ENCODE data around the gene XRCC4.

The XRCC4 gene

GRCh38 chr5:83362526-83362925, 285.2 kb downstream of the XRCC4 start:
- Histone ChIP-seq H3K36me3 (ENCODE audit: insufficient read depth, low read length) (no peaks in the 10 kb centered on the region), H3K4me3 (ENCODE audit: low read depth, low read length) (no peak overlapping the region), H3K27ac (ENCODE audit: low read depth, low read length) (no peak overlapping the region)

GRCh38 chr5:83363111-83363885, 286.0 kb downstream of the XRCC4 start:
- Histone ChIP-seq H3K27me3 (ENCODE audit: insufficient read depth, low read length) (no peaks in the 10 kb centered on the region), H3K27ac (ENCODE audit: low read depth, low read length) (no peak overlapping the region), H3K4me1 (ENCODE audit: control insufficient read depth, insufficient read depth, low read length, unreplicated experiment) (peaks cover 5% of the 10 kb centered on the region), H2AFZ (ENCODE audit: low read length, unreplicated experiment) (no peak overlapping the region), H3K36me3 (ENCODE audit: insufficient read depth, low read length) (no peaks in the 10 kb centered on the region), H3K79me2 (ENCODE audit: control insufficient read depth, insufficient read depth, low read length, unreplicated experiment) (no peaks in the 10 kb centered on the region), H3K4me3 (ENCODE audit: low read depth, low read length) (no peak overlapping the region)

More at GRCh38 chr5:83362526-83362925, 285.2 kb downstream of the XRCC4 start:
- H3K79me2 ChIP-seq (ENCODE audit: control insufficient read depth, insufficient read depth, low read length, unreplicated experiment), result no peaks in the 10 kb centered on the region
- no peak overlapping the region for H2AFZ ChIP-seq (ENCODE audit: low read length, unreplicated experiment)
- no peaks in the 10 kb centered on the region for H3K4me1 ChIP-seq (ENCODE audit: control insufficient read depth, insufficient read depth, low read length, unreplicated experiment)
- no peaks in the 10 kb centered on the region for H3K27me3 ChIP-seq (ENCODE audit: insufficient read depth, low read length)

- Histone ChIP-seq H3K4me3 (ENCODE audit: low read depth, low read length) (no peak overlapping the region), H3K27me3 (ENCODE audit: insufficient read depth, low read length) (no peaks in the 10 kb centered on the region), H3K79me2 (ENCODE audit: control insufficient read depth, insufficient read depth, low read length, unreplicated experiment) (no peaks in the 10 kb centered on the region), H3K36me3 (ENCODE audit: insufficient read depth, low read length) (no peaks in the 10 kb centered on the region), H3K4me1 (ENCODE audit: control insufficient read depth, insufficient read depth, low read length, unreplicated experiment) (peaks cover 8% of the 10 kb centered on the region), H3K27ac (ENCODE audit: low read depth, low read length) (no peak overlapping the region), H2AFZ (ENCODE audit: low read length, unreplicated experiment) (no peak overlapping the region)
These were observed 286.5 kb downstream of the XRCC4 start for GRCh38 chr5:83363886-83364275.

- Histone ChIP-seq H3K27ac (ENCODE audit: low read depth, low read length) (no peak overlapping the region), H3K27me3 (ENCODE audit: insufficient read depth, low read length) (no peaks in the 10 kb centered on the region), H3K36me3 (ENCODE audit: insufficient read depth, low read length) (no peaks in the 10 kb centered on the region), H2AFZ (ENCODE audit: low read length, unreplicated experiment) (no peak overlapping the region), H3K4me3 (ENCODE audit: low read depth, low read length) (no peak overlapping the region), H3K79me2 (ENCODE audit: control insufficient read depth, insufficient read depth, low read length, unreplicated experiment) (no peaks in the 10 kb centered on the region), H3K4me1 (ENCODE audit: control insufficient read depth, insufficient read depth, low read length, unreplicated experiment) (peaks cover 8% of the 10 kb centered on the region)
These were observed 287.3 kb downstream of the XRCC4 start for GRCh38 chr5:83364312-83365299.

GRCh38 chr5:83368319-83368718, 291.0 kb downstream of the XRCC4 start:
- no peak overlapping the region for H3K4me3 ChIP-seq (ENCODE audit: low read depth, low read length)
- H2AFZ ChIP-seq (ENCODE audit: low read length, unreplicated experiment), result peak overlapping the region; percentile 6

GRCh38 chr5:83368835-83369234, 291.5 kb downstream of the XRCC4 start:
- Histone ChIP-seq H3K27ac (ENCODE audit: low read depth, low read length) (peak overlapping the region; percentile 27; the same call in 1 of the 2 replicates), H3K79me2 (ENCODE audit: control insufficient read depth, insufficient read depth, low read length, unreplicated experiment) (no peaks in the 10 kb centered on the region), H3K4me3 (ENCODE audit: low read depth, low read length) (no peak overlapping the region), H3K36me3 (ENCODE audit: insufficient read depth, low read length) (no peaks in the 10 kb centered on the region), H2AFZ (ENCODE audit: low read length, unreplicated experiment) (peak overlapping the region; percentile 6), H3K4me1 (ENCODE audit: control insufficient read depth, insufficient read depth, low read length, unreplicated experiment) (peaks cover 8% of the 10 kb centered on the region), H3K27me3 (ENCODE audit: insufficient read depth, low read length) (no peaks in the 10 kb centered on the region)

More at GRCh38 chr5:83368319-83368718, 291.0 kb downstream of the XRCC4 start:
- no peaks in the 10 kb centered on the region for H3K27me3 ChIP-seq (ENCODE audit: insufficient read depth, low read length)
- no peaks in the 10 kb centered on the region for H3K36me3 ChIP-seq (ENCODE audit: insufficient read depth, low read length)
- peak overlapping the region; percentile 27; the same call in 1 of the 2 replicates for H3K27ac ChIP-seq (ENCODE audit: low read depth, low read length)
- peaks cover 8% of the 10 kb centered on the region for H3K4me1 ChIP-seq (ENCODE audit: control insufficient read depth, insufficient read depth, low read length, unreplicated experiment)
- no peaks in the 10 kb centered on the region for H3K79me2 ChIP-seq (ENCODE audit: control insufficient read depth, insufficient read depth, low read length, unreplicated experiment)

GRCh38 chr5:83370957-83371356, 293.6 kb downstream of the XRCC4 start:
- H3K4me3 ChIP-seq (ENCODE audit: low read depth, low read length), result no peak overlapping the region
- no peaks in the 10 kb centered on the region for H3K79me2 ChIP-seq (ENCODE audit: control insufficient read depth, insufficient read depth, low read length, unreplicated experiment)
- H3K4me1 ChIP-seq (ENCODE audit: control insufficient read depth, insufficient read depth, low read length, unreplicated experiment), result peaks cover 22% of the 10 kb centered on the region
- no peak overlapping the region for H2AFZ ChIP-seq (ENCODE audit: low read length, unreplicated experiment)
- H3K36me3 ChIP-seq (ENCODE audit: insufficient read depth, low read length), result no peaks in the 10 kb centered on the region
- H3K27ac ChIP-seq (ENCODE audit: low read depth, low read length), result no peak overlapping the region
- H3K27me3 ChIP-seq (ENCODE audit: insufficient read depth, low read length), result no peaks in the 10 kb centered on the region

GRCh38 chr5:83371726-83372125, 294.4 kb downstream of the XRCC4 start:
- H2AFZ ChIP-seq (ENCODE audit: low read length, unreplicated experiment), result no peak overlapping the region
- peaks cover 29% of the 10 kb centered on the region for H3K4me1 ChIP-seq (ENCODE audit: control insufficient read depth, insufficient read depth, low read length, unreplicated experiment)
- no peaks in the 10 kb centered on the region for H3K27me3 ChIP-seq (ENCODE audit: insufficient read depth, low read length)
- H3K36me3 ChIP-seq (ENCODE audit: insufficient read depth, low read length), result no peaks in the 10 kb centered on the region
- no peaks in the 10 kb centered on the region for H3K79me2 ChIP-seq (ENCODE audit: control insufficient read depth, insufficient read depth, low read length, unreplicated experiment)
- no peak overlapping the region for H3K27ac ChIP-seq (ENCODE audit: low read depth, low read length)
- no peak overlapping the region for H3K4me3 ChIP-seq (ENCODE audit: low read depth, low read length)

- H2AFZ ChIP-seq (ENCODE audit: low read length, unreplicated experiment), result peak overlapping the region; percentile 64
- H3K4me1 ChIP-seq (ENCODE audit: control insufficient read depth, insufficient read depth, low read length, unreplicated experiment), result peaks cover 33% of the 10 kb centered on the region
- H3K27me3 ChIP-seq (ENCODE audit: insufficient read depth, low read length), result no peaks in the 10 kb centered on the region
- H3K36me3 ChIP-seq (ENCODE audit: insufficient read depth, low read length), result no peaks in the 10 kb centered on the region
- peak overlapping the region; percentile 68 for H3K27ac ChIP-seq (ENCODE audit: low read depth, low read length)
- H3K79me2 ChIP-seq (ENCODE audit: control insufficient read depth, insufficient read depth, low read length, unreplicated experiment), result no peaks in the 10 kb centered on the region
- H3K4me3 ChIP-seq (ENCODE audit: low read depth, low read length), result no peak overlapping the region
These were observed 297.2 kb downstream of the XRCC4 start for GRCh38 chr5:83374547-83374946.

- Histone ChIP-seq H3K79me2 (ENCODE audit: control insufficient read depth, insufficient read depth, low read length, unreplicated experiment) (no peaks in the 10 kb centered on the region), H2AFZ (ENCODE audit: low read length, unreplicated experiment) (peak overlapping the region; percentile 64), H3K27me3 (ENCODE audit: insufficient read depth, low read length) (no peaks in the 10 kb centered on the region), H3K36me3 (ENCODE audit: insufficient read depth, low read length) (no peaks in the 10 kb centered on the region), H3K27ac (ENCODE audit: low read depth, low read length) (peak overlapping the region; percentile 68), H3K4me1 (ENCODE audit: control insufficient read depth, insufficient read depth, low read length, unreplicated experiment) (peaks cover 33% of the 10 kb centered on the region), H3K4me3 (ENCODE audit: low read depth, low read length) (peak overlapping the region; percentile 14; the same call in 1 of the 2 replicates)
These were observed 297.9 kb downstream of the XRCC4 start for GRCh38 chr5:83375049-83375745.

All from ACC112 (cell line).